Heart left ventricle (tissue), 13 donors: Measurements from ENCODE around the gene PKP3.

Source experiments
- POLR2A ChIP-seq, 2 donors: fragments of 450-650 bp; IDR thresholded peaks; one replicate each; pipeline ENCODE4 v1.6.1; 2017; ENCODE audit warnings: antibody characterized with exemption in 2 of 2, mild to moderate bottlenecking in 2 of 2, moderate library complexity in 2 of 2
- TF ChIP-seq, protein P1 (sequence below), 12 donors: fragments of 200-600 bp; sonication (generic) in 4 of 12; IDR thresholded peaks; one replicate each; pipeline versions ENCODE4 v1.5.0 to v1.8.0; 2018 to 2022; ENCODE audit warnings: antibody characterized with exemption in 12 of 12, mild to moderate bottlenecking in 5 of 12
- donor health status: ischemic (EF 13 %, LVEDD 7.1; RV severe dilation, severe dysfunction).
- donor health status: DM: no; HTN: yes; CAD: no.
- donor health status: DM: no; HTN: no; CAD: no.
- donor health status: ischemic (EF 25% LVEDD 6.9; RV normal size, moderate dysfunction).
- donor health status: ischemic (EF 25% LVEDD 5.7; RV mildly dilated, moderate dysfunction).
- donor health status: ischemic (EF 35%, LVEDD 5.7; RV mildly dilated, moderate dysfunction).
- donor health status: nonischemic (EF 11% LVEDD 7.7; RV severe dilation, severe dysfunction).
- donor health status: DM: yes; HTN: yes; CAD: no.
- donor health status: PGD.
- donor health status: ischemic (EF 29% LVEDD 5.4; RV normal size, mild dysfunction).
- donor health status: nonischemic (EF 23%, LVEDD 6.1; RV moderate dilation, normal function).

DNA sequence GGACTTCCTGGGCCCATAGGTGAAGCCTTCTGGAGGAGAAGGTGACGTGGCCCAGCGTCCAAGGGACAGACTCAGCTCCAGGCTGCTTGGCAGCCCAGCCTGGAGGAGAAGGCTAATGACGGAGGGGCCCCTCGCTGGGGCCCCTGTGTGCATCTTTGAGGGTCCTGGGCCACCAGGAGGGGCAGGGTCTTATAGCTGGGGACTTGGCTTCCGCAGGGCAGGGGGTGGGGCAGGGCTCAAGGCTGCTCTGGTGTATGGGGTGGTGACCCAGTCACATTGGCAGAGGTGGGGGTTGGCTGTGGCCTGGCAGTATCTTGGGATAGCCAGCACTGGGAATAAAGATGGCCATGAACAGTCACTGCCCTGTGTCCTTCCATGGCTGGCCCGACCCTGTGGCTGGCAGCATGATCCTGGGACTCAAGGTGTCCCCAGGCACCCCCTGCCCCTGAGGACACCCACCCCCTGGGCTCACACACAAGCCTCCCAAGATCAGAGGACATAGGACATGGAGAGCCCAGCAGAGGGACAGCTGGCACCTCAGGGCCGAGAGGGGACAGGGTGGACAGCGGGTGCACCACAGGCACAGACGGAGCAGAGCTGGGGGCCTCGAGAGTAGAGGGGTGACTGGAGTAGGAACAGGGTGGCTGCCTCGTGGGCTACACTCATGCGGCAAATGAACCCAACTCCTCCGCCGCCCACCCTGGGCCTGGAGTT, 10.7 kb downstream of the PKP3 start:
- TF ChIP-seq, protein P1, sequence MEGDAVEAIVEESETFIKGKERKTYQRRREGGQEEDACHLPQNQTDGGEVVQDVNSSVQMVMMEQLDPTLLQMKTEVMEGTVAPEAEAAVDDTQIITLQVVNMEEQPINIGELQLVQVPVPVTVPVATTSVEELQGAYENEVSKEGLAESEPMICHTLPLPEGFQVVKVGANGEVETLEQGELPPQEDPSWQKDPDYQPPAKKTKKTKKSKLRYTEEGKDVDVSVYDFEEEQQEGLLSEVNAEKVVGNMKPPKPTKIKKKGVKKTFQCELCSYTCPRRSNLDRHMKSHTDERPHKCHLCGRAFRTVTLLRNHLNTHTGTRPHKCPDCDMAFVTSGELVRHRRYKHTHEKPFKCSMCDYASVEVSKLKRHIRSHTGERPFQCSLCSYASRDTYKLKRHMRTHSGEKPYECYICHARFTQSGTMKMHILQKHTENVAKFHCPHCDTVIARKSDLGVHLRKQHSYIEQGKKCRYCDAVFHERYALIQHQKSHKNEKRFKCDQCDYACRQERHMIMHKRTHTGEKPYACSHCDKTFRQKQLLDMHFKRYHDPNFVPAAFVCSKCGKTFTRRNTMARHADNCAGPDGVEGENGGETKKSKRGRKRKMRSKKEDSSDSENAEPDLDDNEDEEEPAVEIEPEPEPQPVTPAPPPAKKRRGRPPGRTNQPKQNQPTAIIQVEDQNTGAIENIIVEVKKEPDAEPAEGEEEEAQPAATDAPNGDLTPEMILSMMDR (IDR thresholded peaks at IDR 0.05), result no peak
- no peak for TF ChIP-seq POLR2A (IDR thresholded peaks at IDR 0.05)
